ENCODE data around the gene FAHD2A.
"Not testable (repeated sequence)": the region's sequence is repeated elsewhere in the genome, so short reads cannot be mapped to it uniquely, and the experiment has no call there.

Gene FAHD2A
- total RNA-seq, result 10.5 to 14.5 (median 11.7) reads per million in 3 donors

GRCh38 chr2:95402370-95403203 lies at the start of gene FAHD2A:
Gene FAHD2A (plus strand): TSS chr2:95402708. CDS start chr2:95405559, 2,851 bp downstream.
- H3K4me3 ChIP-seq (ENCODE audit: insufficient read depth, low read depth, low read length, poor library complexity, severe bottlenecking), result peak within 1 kb of the TSS; percentile 100
- peak within 1 kb of the TSS; percentile 68 for H3K27ac ChIP-seq (ENCODE audit: insufficient read depth, low read length, poor library complexity, severe bottlenecking)
- peak; percentile 77 to 88 (median 83) for DNase-seq
- H3K9me3 ChIP-seq (ENCODE audit: control insufficient read depth, low read length), result no peaks in the 10 kb centered on the region
- H3K4me1 ChIP-seq (ENCODE audit: control insufficient read depth, insufficient read depth, low read length, poor library complexity, severe bottlenecking), result no peaks in the 10 kb centered on the region
- no peaks in the 10 kb centered on the region for H3K36me3 ChIP-seq (ENCODE audit: control insufficient read depth, insufficient read depth, low read length)
- no peaks in the 10 kb centered on the region for H3K27me3 ChIP-seq (replicated peaks; ENCODE audit: control insufficient read depth, insufficient read depth, low read length, poor library complexity, severe bottlenecking)

- Histone ChIP-seq H3K27ac (ENCODE audit: insufficient read depth, low read length, poor library complexity, severe bottlenecking) (no peak overlapping the region), H3K4me1 (ENCODE audit: control insufficient read depth, insufficient read depth, low read length, poor library complexity, severe bottlenecking) (no peaks in the 10 kb centered on the region), H3K36me3 (ENCODE audit: control insufficient read depth, insufficient read depth, low read length) (no peaks in the 10 kb centered on the region)
Measured at GRCh38 chr2:95353055-95353575, 49.4 kb upstream of the FAHD2A start.

GRCh38 chr2:95353613-95354468 lies 48.7 kb upstream of the FAHD2A start:
- Histone ChIP-seq H3K4me3 (ENCODE audit: insufficient read depth, low read depth, low read length, poor library complexity, severe bottlenecking) (no peak overlapping the region), H3K9me3 (ENCODE audit: control insufficient read depth, low read length) (no peaks in the 10 kb centered on the region), H3K27ac (ENCODE audit: insufficient read depth, low read length, poor library complexity, severe bottlenecking) (no peak overlapping the region), H3K36me3 (ENCODE audit: control insufficient read depth, insufficient read depth, low read length) (no peaks in the 10 kb centered on the region), H3K27me3 (replicated peaks; ENCODE audit: control insufficient read depth, insufficient read depth, low read length, poor library complexity, severe bottlenecking) (no peaks in the 10 kb centered on the region), H3K4me1 (ENCODE audit: control insufficient read depth, insufficient read depth, low read length, poor library complexity, severe bottlenecking) (no peaks in the 10 kb centered on the region)
- DNase-seq, result no peak

More at GRCh38 chr2:95353055-95353575, 49.4 kb upstream of the FAHD2A start:
- no peaks in the 10 kb centered on the region for H3K9me3 ChIP-seq (ENCODE audit: control insufficient read depth, low read length)
- no peak for DNase-seq
- no peak overlapping the region for H3K4me3 ChIP-seq (ENCODE audit: insufficient read depth, low read depth, low read length, poor library complexity, severe bottlenecking)
- peaks cover under 1% of the 10 kb centered on the region for H3K27me3 ChIP-seq (replicated peaks; ENCODE audit: control insufficient read depth, insufficient read depth, low read length, poor library complexity, severe bottlenecking)

- H3K27me3 ChIP-seq (replicated peaks; ENCODE audit: control insufficient read depth, insufficient read depth, low read length, poor library complexity, severe bottlenecking), result no peaks in the 10 kb centered on the region
- no peaks in the 10 kb centered on the region for H3K4me1 ChIP-seq (ENCODE audit: control insufficient read depth, insufficient read depth, low read length, poor library complexity, severe bottlenecking)
- no peak for DNase-seq
- H3K9me3 ChIP-seq (ENCODE audit: control insufficient read depth, low read length), result no peaks in the 10 kb centered on the region
- no peak overlapping the region for H3K27ac ChIP-seq (ENCODE audit: insufficient read depth, low read length, poor library complexity, severe bottlenecking)
- H3K4me3 ChIP-seq (ENCODE audit: insufficient read depth, low read depth, low read length, poor library complexity, severe bottlenecking), result no peak overlapping the region
- H3K36me3 ChIP-seq (ENCODE audit: control insufficient read depth, insufficient read depth, low read length), result no peaks in the 10 kb centered on the region
Measured at GRCh38 chr2:95354469-95354901, 48.0 kb upstream of the FAHD2A start.

GRCh38 chr2:95354925-95355324 lies 47.6 kb upstream of the FAHD2A start:
- Histone ChIP-seq H3K27ac (ENCODE audit: insufficient read depth, low read length, poor library complexity, severe bottlenecking) (no peak overlapping the region), H3K36me3 (ENCODE audit: control insufficient read depth, insufficient read depth, low read length) (no peaks in the 10 kb centered on the region), H3K9me3 (ENCODE audit: control insufficient read depth, low read length) (no peaks in the 10 kb centered on the region), H3K4me1 (ENCODE audit: control insufficient read depth, insufficient read depth, low read length, poor library complexity, severe bottlenecking) (no peaks in the 10 kb centered on the region), H3K4me3 (ENCODE audit: insufficient read depth, low read depth, low read length, poor library complexity, severe bottlenecking) (no peak overlapping the region), H3K27me3 (replicated peaks; ENCODE audit: control insufficient read depth, insufficient read depth, low read length, poor library complexity, severe bottlenecking) (no peaks in the 10 kb centered on the region)
- DNase-seq, result no peak

GRCh38 chr2:95355486-95355885 lies 47.0 kb upstream of the FAHD2A start:
- not testable (repeated sequence) for H3K4me3 ChIP-seq (ENCODE audit: insufficient read depth, low read depth, low read length, poor library complexity, severe bottlenecking); DNase-seq; H3K4me1 ChIP-seq (ENCODE audit: control insufficient read depth, insufficient read depth, low read length, poor library complexity, severe bottlenecking); H3K27ac ChIP-seq (ENCODE audit: insufficient read depth, low read length, poor library complexity, severe bottlenecking); H3K9me3 ChIP-seq (ENCODE audit: control insufficient read depth, low read length); H3K27me3 ChIP-seq (replicated peaks; ENCODE audit: control insufficient read depth, insufficient read depth, low read length, poor library complexity, severe bottlenecking); H3K36me3 ChIP-seq (ENCODE audit: control insufficient read depth, insufficient read depth, low read length)

GRCh38 chr2:95356821-95357700 lies 45.4 kb upstream of the FAHD2A start:
- Histone ChIP-seq H3K4me3 (ENCODE audit: insufficient read depth, low read depth, low read length, poor library complexity, severe bottlenecking) (no peak overlapping the region), H3K27ac (ENCODE audit: insufficient read depth, low read length, poor library complexity, severe bottlenecking) (no peak overlapping the region), H3K4me1 (ENCODE audit: control insufficient read depth, insufficient read depth, low read length, poor library complexity, severe bottlenecking) (no peaks in the 10 kb centered on the region), H3K9me3 (ENCODE audit: control insufficient read depth, low read length) (no peaks in the 10 kb centered on the region), H3K36me3 (ENCODE audit: control insufficient read depth, insufficient read depth, low read length) (no peaks in the 10 kb centered on the region), H3K27me3 (replicated peaks; ENCODE audit: control insufficient read depth, insufficient read depth, low read length, poor library complexity, severe bottlenecking) (no peaks in the 10 kb centered on the region)
- no peak for DNase-seq

GRCh38 chr2:95357717-95358280 lies 44.7 kb upstream of the FAHD2A start:
- H3K4me3 ChIP-seq (ENCODE audit: insufficient read depth, low read depth, low read length, poor library complexity, severe bottlenecking), result no peak overlapping the region
- no peaks in the 10 kb centered on the region for H3K4me1 ChIP-seq (ENCODE audit: control insufficient read depth, insufficient read depth, low read length, poor library complexity, severe bottlenecking)

GRCh38 chr2:95359031-95359430 lies 43.5 kb upstream of the FAHD2A start:
- Histone ChIP-seq H3K27me3 (replicated peaks; ENCODE audit: control insufficient read depth, insufficient read depth, low read length, poor library complexity, severe bottlenecking) (no peaks in the 10 kb centered on the region), H3K27ac (ENCODE audit: insufficient read depth, low read length, poor library complexity, severe bottlenecking) (no peak overlapping the region)
- no peak for DNase-seq

More at GRCh38 chr2:95357717-95358280, 44.7 kb upstream of the FAHD2A start:
- Histone ChIP-seq H3K9me3 (ENCODE audit: control insufficient read depth, low read length) (no peaks in the 10 kb centered on the region), H3K27ac (ENCODE audit: insufficient read depth, low read length, poor library complexity, severe bottlenecking) (no peak overlapping the region), H3K36me3 (ENCODE audit: control insufficient read depth, insufficient read depth, low read length) (no peaks in the 10 kb centered on the region), H3K27me3 (replicated peaks; ENCODE audit: control insufficient read depth, insufficient read depth, low read length, poor library complexity, severe bottlenecking) (no peaks in the 10 kb centered on the region)
- no peak for DNase-seq

More at GRCh38 chr2:95359031-95359430, 43.5 kb upstream of the FAHD2A start:
- Histone ChIP-seq H3K4me3 (ENCODE audit: insufficient read depth, low read depth, low read length, poor library complexity, severe bottlenecking) (no peak overlapping the region), H3K9me3 (ENCODE audit: control insufficient read depth, low read length) (no peaks in the 10 kb centered on the region), H3K36me3 (ENCODE audit: control insufficient read depth, insufficient read depth, low read length) (no peaks in the 10 kb centered on the region), H3K4me1 (ENCODE audit: control insufficient read depth, insufficient read depth, low read length, poor library complexity, severe bottlenecking) (no peaks in the 10 kb centered on the region)

Data from effector memory CD4-positive, alpha-beta T cell (primary cell).